Spleen (tissue), 11 donors: ENCODE data around the gene CYP4F3. TPM values are rescaled to one million over a fixed set of nuclear protein-coding genes. Genes with fewer than 3 reads are reported as not detected.

Experiments used
- DNase-seq: peaks from one replicate; pipeline ENCODE4 v3.0.0-alpha.2; 2020
- H3K27ac ChIP-seq, 8 donors: fragments of 200-600 bp; sonication (generic) in 7 of 8; 1 replicate in 4 of 8; 2 replicates in 4 of 8; pipeline versions ENCODE4 v1.5.0 to v1.8.0; 2016 to 2021; ENCODE audit warnings: inconsistent platforms in 4 of 8, mild to moderate bottlenecking in 4 of 8, moderate library complexity in 1 of 8
- H3K27me3 ChIP-seq, 7 donors: fragments of 200-600 bp; sonication (generic) in 6 of 7; replicated peaks in 1 of 7; 1 replicate in 4 of 7; 2 replicates in 3 of 7; pipeline versions ENCODE4 v1.5.0 to v1.8.0; 2016 to 2021; ENCODE audit warnings: inconsistent platforms in 3 of 7, mild to moderate bottlenecking in 1 of 7
- H3K36me3 ChIP-seq, 6 donors: fragments of 200-600 bp; sonication (generic) in 5 of 6; 1 replicate in 4 of 6; 2 replicates in 2 of 6; pipeline versions ENCODE4 v1.5.0 to v1.8.0; 2016 to 2021; ENCODE audit warnings: inconsistent platforms in 2 of 6
- H3K4me1 ChIP-seq, 6 donors: fragments of 200-600 bp; sonication (generic) in 5 of 6; 1 replicate in 3 of 6; 2 replicates in 3 of 6; pipeline versions ENCODE4 v1.5.0 to v1.8.0; 2016 to 2021; ENCODE audit warnings: inconsistent platforms in 3 of 6
- H3K4me3 ChIP-seq, 8 donors: fragments of 200-600 bp; sonication (generic) in 7 of 8; 1 replicate in 4 of 8; 2 replicates in 4 of 8; pipeline versions ENCODE4 v1.5.0 to v1.8.0; 2016 to 2021; ENCODE audit warnings: inconsistent platforms in 4 of 8, mild to moderate bottlenecking in 4 of 8, moderate library complexity in 2 of 8
- H3K9me3 ChIP-seq, 8 donors: fragments of 200-600 bp; sonication (generic) in 7 of 8; 1 replicate in 4 of 8; 2 replicates in 4 of 8; pipeline versions ENCODE4 v1.5.0 to v1.8.0; 2016 to 2021; ENCODE audit warnings: inconsistent platforms in 4 of 8
- CTCF ChIP-seq, 11 experiments: fragments of 200-600 bp in 7 of 11; fragments of 450-650 bp in 4 of 11; sonication (generic) in 4 of 11; IDR thresholded peaks in 8 of 11; conservative IDR thresholded peaks in 3 of 11; 1 replicate in 7 of 11; 2 replicates in 4 of 11; pipeline versions ENCODE4 v1.4.0 to v1.8.0; 2016 to 2021; ENCODE audit warnings: antibody characterized with exemption in 11 of 11, inconsistent platforms in 4 of 11, mild to moderate bottlenecking in 1 of 11
- POLR2A ChIP-seq, 3 donors: fragments of 450-650 bp; IDR thresholded peaks; one replicate each; pipeline ENCODE4 v1.5.1; 2017; ENCODE audit warnings: antibody characterized with exemption in 3 of 3, mild to moderate bottlenecking in 1 of 3
- POLR2AphosphoS5 ChIP-seq, 3 donors: sonication (generic); formaldehyde crosslinking; IDR thresholded peaks; one replicate each; pipeline ENCODE4 v1.5.1; 2017; ENCODE audit warnings: antibody characterized with exemption in 3 of 3
- WGBS, 5 donors: extraction: QIAGEN DNeasy Blood & Tissue Kit in 3 of 5; methylation state at CpG; one replicate each; pipeline versions ENCODE4 v1.1.5 to v1.1.7; 2013 to 2018; 5-methylcytosine and 5-hydroxymethylcytosine counted together
- intact Hi-C: fragments of 100-400 bp; cut with DNase I; formaldehyde crosslinking; loops from one replicate; pipeline ENCODE4 v1.15.0; 2023; ENCODE audit warnings: low total_unique reads
- polyA plus RNA-seq, 3 donors: library from polyadenylated mRNA; stranded (reverse); fragments of 200-250 nt; gene quantifications; one replicate each; pipeline ENCODE4 v1.2.1, GENCODE V29; 2013
- total RNA-seq, 7 donors: library from RNA; depleted of rRNA in 3 of 7; stranded (reverse); fragments of >200 nt in 3 of 7; fragmentation: NEBNext Ultra II Directional in 4 of 7; extraction: Animal tissue kit (Norgen Biotek cat#: 25700) in 4 of 7; gene quantifications; one replicate each; pipeline versions ENCODE4 v1.1.0 to v1.2.1, GENCODE V29; 2016 to 2021
- donor health status: healthy with polysubstance abuse.
- donor health status: DM: no; HTN: no; CAD: no; lungs with moderate emphysema.
- donor health status: DM: no; HTN: no; CAD: no.
- donor health status: Bipolar disorder and iron deficiency.
- donor health status: healthy.
- donor health status: DM: no; HTN: no; CAD: no.
- donor health status: DM: yes; HTN: yes; CAD: no.

CYP4F3 gene
- total and polyA plus RNA-seq, 10 donors: 0.03 to 44.1 (median 5.2) TPM

GRCh38 chr19:15640904-15641597 lies 354 bp downstream of the CYP4F3 start:
- no peaks in the 10 kb centered on the region for H3K9me3 ChIP-seq
- WGBS, 5 donors: 68 to 79% (median 68%) methylated on average over 12 of the region's 12 CpGs

DNA sequence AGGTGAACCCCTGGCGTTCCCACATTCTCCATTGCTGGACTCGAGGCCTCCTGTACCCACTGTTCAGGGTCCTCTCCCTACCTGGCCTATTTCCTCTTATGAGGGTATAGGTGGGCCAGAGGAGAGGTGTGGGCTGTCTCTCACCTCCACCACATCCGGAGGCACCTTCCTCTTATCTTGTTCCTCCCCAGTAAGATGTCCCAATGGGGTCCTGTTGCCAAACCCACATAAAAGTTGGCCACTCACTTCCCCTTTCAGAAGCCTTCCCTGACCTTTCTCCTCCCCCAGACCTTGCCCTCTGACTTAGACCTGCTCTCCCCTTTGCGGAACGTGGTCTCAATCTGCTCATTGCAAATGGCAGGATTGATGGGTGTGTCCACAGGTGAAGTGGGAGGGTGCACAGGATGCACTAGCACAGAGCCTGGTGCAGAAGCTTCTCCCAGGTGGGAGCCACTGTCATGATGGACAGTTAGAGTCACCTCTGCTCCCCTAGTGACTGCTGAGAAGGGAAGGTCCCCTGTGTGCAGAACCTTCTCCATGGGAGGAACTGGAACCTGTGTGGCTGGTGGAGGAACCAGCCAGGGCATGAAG lies 1.3 kb downstream of the CYP4F3 start:
- DNase-seq: no peak
- H3K9me3 ChIP-seq: no peaks in the 10 kb centered on the region
- peak overlapping the region in 7 of 8 donors; percentile 17 to 93 (median 80) for H3K27ac ChIP-seq
- H3K4me3 ChIP-seq: peak overlapping the region in 2 of 8 donors; percentile 14 to 49
- TF ChIP-seq POLR2AphosphoS5 (IDR thresholded peaks at IDR 0.05): peak in 1 of 3 donors; percentile 59
- TF ChIP-seq POLR2A (IDR thresholded peaks at IDR 0.05): no peak
- no peak for TF ChIP-seq CTCF (IDR thresholded peaks at IDR 0.05 in 8 of 11, conservative IDR thresholded peaks at IDR 0.05 in 3 of 11)
- peaks cover 0 to 28% (median 3%) of the 10 kb centered on the region in 6 donors for H3K4me1 ChIP-seq
- intact Hi-C loops: no loop called here
- WGBS, 5 donors: 42 to 71% (median 49%) methylated on average over 5 of the region's 5 CpGs
- peaks cover 0 to 26% (median 0%) of the 10 kb centered on the region in 7 donors for H3K27me3 ChIP-seq
- peaks cover 0 to 8% (median 0%) of the 10 kb centered on the region in 6 donors for H3K36me3 ChIP-seq

More at GRCh38 chr19:15640904-15641597, 354 bp downstream of the CYP4F3 start:
- H3K36me3 ChIP-seq: peaks cover 0 to 5% (median 0%) of the 10 kb centered on the region in 6 donors
- TF ChIP-seq CTCF (IDR thresholded peaks at IDR 0.05 in 8 of 11, conservative IDR thresholded peaks at IDR 0.05 in 3 of 11): no peak
- no peak for TF ChIP-seq POLR2AphosphoS5 (IDR thresholded peaks at IDR 0.05)
- TF ChIP-seq POLR2A (IDR thresholded peaks at IDR 0.05): no peak
- H3K4me3 ChIP-seq: peak overlapping the region in 1 of 8 donors; percentile 49
- intact Hi-C loops: no loop called here
- no peak for DNase-seq
- H3K27ac ChIP-seq: peak overlapping the region in 6 of 8 donors; percentile 68 to 93 (median 80)
- H3K27me3 ChIP-seq: peaks cover 0 to 19% (median 0%) of the 10 kb centered on the region in 7 donors
- H3K4me1 ChIP-seq: peaks cover 0 to 28% (median 3%) of the 10 kb centered on the region in 6 donors

GRCh38 chr19:15642807-15643206 lies 2.1 kb downstream of the CYP4F3 start:
- Histone ChIP-seq H3K27me3 (peaks cover 0 to 28% (median 0%) of the 10 kb centered on the region in 7 donors), H3K27ac (peak overlapping the region in 5 of 8 donors; percentile 68 to 93 (median 80)), H3K4me3 (peak overlapping the region in 2 of 8 donors; percentile 14 to 49), H3K4me1 (peaks cover 0 to 28% (median 3%) of the 10 kb centered on the region in 6 donors), H3K9me3 (no peaks in the 10 kb centered on the region), H3K36me3 (peaks cover 0 to 15% (median 0%) of the 10 kb centered on the region in 6 donors)
- intact Hi-C loops: no loop called here
- no peak for DNase-seq
- TF ChIP-seq POLR2AphosphoS5 (IDR thresholded peaks at IDR 0.05): no peak
- TF ChIP-seq CTCF (IDR thresholded peaks at IDR 0.05 in 8 of 11, conservative IDR thresholded peaks at IDR 0.05 in 3 of 11): no peak
- TF ChIP-seq POLR2A (IDR thresholded peaks at IDR 0.05): no peak

GRCh38 chr19:15643387-15643786 lies 2.7 kb downstream of the CYP4F3 start:
- Histone ChIP-seq H3K27me3 (peaks cover 0 to 28% (median 0%) of the 10 kb centered on the region in 7 donors), H3K36me3 (peaks cover 0 to 15% (median 0%) of the 10 kb centered on the region in 6 donors), H3K27ac (peak overlapping the region in 1 of 8 donors; percentile 46), H3K4me1 (peaks cover 0 to 28% (median 3%) of the 10 kb centered on the region in 6 donors), H3K4me3 (no peak overlapping the region), H3K9me3 (no peaks in the 10 kb centered on the region)
- no peak for DNase-seq
- intact Hi-C loops: no loop called here
- WGBS, 5 donors: 79 to 90% (median 83%) methylated on average over 3 of the region's 3 CpGs
- no peak for TF ChIP-seq CTCF (IDR thresholded peaks at IDR 0.05 in 8 of 11, conservative IDR thresholded peaks at IDR 0.05 in 3 of 11)
- no peak for TF ChIP-seq POLR2AphosphoS5 (IDR thresholded peaks at IDR 0.05)
- no peak for TF ChIP-seq POLR2A (IDR thresholded peaks at IDR 0.05)
